ENCODE data around the gene JAG2.

Gene JAG2

GRCh38 chr14:105142651-105143450 lies 25.7 kb downstream of the JAG2 start:
- TF ChIP-seq EZH2phosphoT487 (conservative IDR thresholded peaks at IDR 0.05; ENCODE audit: low read length) (no peak), CTCF (IDR thresholded peaks at IDR 0.05; ENCODE audit: insufficient read depth, low read length, poor library complexity, severe bottlenecking) (no peak)
- no peak overlapping the region for H3K27ac ChIP-seq (ENCODE audit: low read depth, low read length)
- H3K9ac ChIP-seq (ENCODE audit: low read length) = no peak overlapping the region
- H4K20me1 ChIP-seq (ENCODE audit: low read depth, low read length) = no peaks in the 10 kb centered on the region
- H3F3A ChIP-seq (ENCODE audit: insufficient read depth) = no peaks in the 10 kb centered on the region
- peaks cover 9% of the 10 kb centered on the region; the same call in 1 of the 2 replicates for H3K9me3 ChIP-seq (ENCODE audit: insufficient read depth, low read length)
- no peaks in the 10 kb centered on the region for H3K27me3 ChIP-seq (ENCODE audit: low read length)
- no peaks in the 10 kb centered on the region for H3K36me3 ChIP-seq (ENCODE audit: low read length)
- no peak overlapping the region for H3K4me2 ChIP-seq (ENCODE audit: low read depth, low read length, poor library complexity, severe bottlenecking)
- no peaks in the 10 kb centered on the region for H3K9me2 ChIP-seq (replicated peaks; ENCODE audit: insufficient read depth, low read length)
- no peak overlapping the region for H3K4me3 ChIP-seq (ENCODE audit: insufficient read depth, low read length, poor library complexity, severe bottlenecking)
- no peak overlapping the region for H2AFZ ChIP-seq (ENCODE audit: low read depth, low read length, severe bottlenecking)
- no peaks in the 10 kb centered on the region for H3K79me2 ChIP-seq (ENCODE audit: insufficient read depth, low read length)

- no peak overlapping the region for H3K27ac ChIP-seq (ENCODE audit: low read depth, low read length)
- no peaks in the 10 kb centered on the region for H3K9me2 ChIP-seq (replicated peaks; ENCODE audit: insufficient read depth, low read length)
- no peaks in the 10 kb centered on the region for H4K20me1 ChIP-seq (ENCODE audit: low read depth, low read length)
- TF ChIP-seq EZH2phosphoT487 (conservative IDR thresholded peaks at IDR 0.05; ENCODE audit: low read length) (no peak), CTCF (IDR thresholded peaks at IDR 0.05; ENCODE audit: insufficient read depth, low read length, poor library complexity, severe bottlenecking) (no peak)
- H2AFZ ChIP-seq (ENCODE audit: low read depth, low read length, severe bottlenecking) = no peak overlapping the region
- peaks cover 9% of the 10 kb centered on the region; the same call in 1 of the 2 replicates for H3K9me3 ChIP-seq (ENCODE audit: insufficient read depth, low read length)
- H3F3A ChIP-seq (ENCODE audit: insufficient read depth) = no peaks in the 10 kb centered on the region
- no peaks in the 10 kb centered on the region for H3K27me3 ChIP-seq (ENCODE audit: low read length)
- H3K4me3 ChIP-seq (ENCODE audit: insufficient read depth, low read length, poor library complexity, severe bottlenecking) = no peak overlapping the region
- no peaks in the 10 kb centered on the region for H3K79me2 ChIP-seq (ENCODE audit: insufficient read depth, low read length)
- no peak overlapping the region for H3K9ac ChIP-seq (ENCODE audit: low read length)
- H3K4me2 ChIP-seq (ENCODE audit: low read depth, low read length, poor library complexity, severe bottlenecking) = no peak overlapping the region
- H3K36me3 ChIP-seq (ENCODE audit: low read length) = no peaks in the 10 kb centered on the region
Observed at GRCh38 chr14:105141486-105142281, 26.9 kb downstream of the JAG2 start.

GRCh38 chr14:105141026-105141425 lies 27.6 kb downstream of the JAG2 start:
- TF ChIP-seq EZH2phosphoT487 (conservative IDR thresholded peaks at IDR 0.05; ENCODE audit: low read length) (no peak), CTCF (IDR thresholded peaks at IDR 0.05; ENCODE audit: insufficient read depth, low read length, poor library complexity, severe bottlenecking) (no peak)
- H3K27me3 ChIP-seq (ENCODE audit: low read length) = no peaks in the 10 kb centered on the region
- H3K9me3 ChIP-seq (ENCODE audit: insufficient read depth, low read length) = peaks cover 9% of the 10 kb centered on the region; the same call in 1 of the 2 replicates
- no peaks in the 10 kb centered on the region for H4K20me1 ChIP-seq (ENCODE audit: low read depth, low read length)
- no peak overlapping the region for H3K4me3 ChIP-seq (ENCODE audit: insufficient read depth, low read length, poor library complexity, severe bottlenecking)
- no peaks in the 10 kb centered on the region for H3K9me2 ChIP-seq (replicated peaks; ENCODE audit: insufficient read depth, low read length)
- H3K79me2 ChIP-seq (ENCODE audit: insufficient read depth, low read length) = no peaks in the 10 kb centered on the region
- H3K9ac ChIP-seq (ENCODE audit: low read length) = no peak overlapping the region
- no peak overlapping the region for H2AFZ ChIP-seq (ENCODE audit: low read depth, low read length, severe bottlenecking)
- H3K36me3 ChIP-seq (ENCODE audit: low read length) = no peaks in the 10 kb centered on the region
- H3K4me2 ChIP-seq (ENCODE audit: low read depth, low read length, poor library complexity, severe bottlenecking) = no peak overlapping the region
- no peak overlapping the region for H3K27ac ChIP-seq (ENCODE audit: low read depth, low read length)
- no peaks in the 10 kb centered on the region for H3F3A ChIP-seq (ENCODE audit: insufficient read depth)
